HG03439 (cell line): ENCODE measurements around the gene RECQL.
A peak's percentile ranks its signal among the peaks of the same experiment; 100 is the strongest.

Experiments
- ATAC-seq: cut with Tn5 transposase; IDR thresholded peaks from one replicate; pipeline ENCODE4 v1.9.1; 2021; ENCODE audit warnings: mild to moderate bottlenecking, moderate library complexity; ENCODE audit not compliant: unreplicated experiment

The RECQL gene

GRCh38 chr12:21501258-21502163 lies at the start of gene RECQL, which contains the start of gene GOLT1B:
Gene RECQL, minus strand, starts transcription at chr12:21501635. Its CDS starts 2,065 bp downstream, at chr12:21499570.
Gene GOLT1B, plus strand, starts transcription at chr12:21501789. Its CDS starts 135 bp downstream, at chr12:21501924.
- peak; percentile 99 for ATAC-seq

- no peak for ATAC-seq
Observed at GRCh38 chr12:21547437-21547836, 46.0 kb upstream of the RECQL start.

- no peak for ATAC-seq
Observed at GRCh38 chr12:21546716-21547115, 45.3 kb upstream of the RECQL start.

GRCh38 chr12:21545557-21545956 lies 44.1 kb upstream of the RECQL start:
- no peak for ATAC-seq

- ATAC-seq: no peak
Observed at GRCh38 chr12:21543151-21543550, 41.7 kb upstream of the RECQL start.

- no peak for ATAC-seq
Observed at GRCh38 chr12:21542403-21542802, 41.0 kb upstream of the RECQL start.

- ATAC-seq: no peak
Observed at GRCh38 chr12:21541773-21542172, 40.3 kb upstream of the RECQL start.

- ATAC-seq: no peak
Observed at GRCh38 chr12:21539797-21540196, 38.4 kb upstream of the RECQL start.

- ATAC-seq: no peak
Observed at GRCh38 chr12:21538061-21538653, 36.7 kb upstream of the RECQL start.

GRCh38 chr12:21529456-21529855 lies 28.0 kb upstream of the RECQL start:
- ATAC-seq: no peak

GRCh38 chr12:21528953-21529352 lies 27.5 kb upstream of the RECQL start:
- ATAC-seq: no peak

GRCh38 chr12:21527451-21528180 lies 26.2 kb upstream of the RECQL start:
- peak; percentile 98 for ATAC-seq

- ATAC-seq: no peak
Observed at GRCh38 chr12:21526721-21527345, 25.4 kb upstream of the RECQL start.

- no peak for ATAC-seq
Observed at GRCh38 chr12:21526053-21526452, 24.6 kb upstream of the RECQL start, which contains the start of gene SPX. Gene SPX, plus strand, starts transcription at chr12:21526296. Its CDS starts 177 bp downstream, at chr12:21526473.

GRCh38 chr12:21523148-21523547 lies 21.7 kb upstream of the RECQL start:
- ATAC-seq: no peak

GRCh38 chr12:21521541-21521940 lies 20.1 kb upstream of the RECQL start:
- ATAC-seq: no peak

GRCh38 chr12:21518451-21518850 lies 17.0 kb upstream of the RECQL start:
- ATAC-seq: no peak

GRCh38 chr12:21516281-21516680 lies 14.8 kb upstream of the RECQL start:
- no peak for ATAC-seq

- peak; percentile 69 for ATAC-seq
Observed at GRCh38 chr12:21509768-21510167, 8.3 kb upstream of the RECQL start.

GRCh38 chr12:21507849-21508248 lies 6.4 kb upstream of the RECQL start:
- no peak for ATAC-seq

GRCh38 chr12:21505888-21506287 lies 4.5 kb upstream of the RECQL start:
- no peak for ATAC-seq
